ENCODE data around the gene BHLHA9. TPM values are rescaled to one million over a fixed set of nuclear protein-coding genes. Genes with fewer than 3 reads are reported as not detected.

Gene BHLHA9
- total and polyA plus RNA-seq, 9 of the 15 experiments (the other 6 are each of a cell fraction or from before 2014, with no cell fraction given), result not detected

DNA sequence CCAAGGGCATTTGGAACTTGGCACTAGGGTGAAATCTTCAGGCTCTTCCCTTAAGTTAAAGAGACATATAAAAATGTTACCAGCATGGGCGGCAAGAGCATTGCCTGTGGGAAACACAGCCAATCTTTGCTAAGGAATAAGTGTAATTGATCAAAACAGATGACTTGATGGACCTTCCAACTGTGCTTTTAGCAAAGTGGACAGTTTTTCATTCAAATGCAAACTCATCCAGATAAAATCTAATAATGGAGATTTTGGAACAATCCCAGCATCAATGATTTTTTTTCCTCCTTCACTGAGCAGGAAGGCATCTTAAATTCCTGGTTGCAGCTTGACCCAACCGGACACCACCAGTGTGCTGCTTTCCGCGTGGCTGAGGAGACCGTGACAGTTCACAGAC is 42.9 kb upstream of the BHLHA9 start:
- no peak overlapping the region for H3K9ac ChIP-seq (ENCODE audit: insufficient read depth in 1 of 2, low read depth in 2 of 2, low read length in 2 of 2)
- no peak for FAIRE-seq
- H3K4me3 ChIP-seq, result no peak overlapping the region
- H2AFZ ChIP-seq (ENCODE audit: low read depth, low read length), result no peak overlapping the region
- no peak overlapping the region for H3K4me2 ChIP-seq (ENCODE audit: insufficient read depth, low read length)
- intact Hi-C loops (cut with micrococcal nuclease) (no loop called here), in situ Hi-C loops (cut with MboI) (no loop called here)
- DNase-seq (ENCODE audit: extremely low read depth in 1 of 4, low spot score in 3 of 4), result no peak
- ChIA-PET POLR2A (no interaction called here), CTCF (ENCODE audit: low intra/inter-chr PET ratio) (no interaction called here)
- H4K20me1 ChIP-seq (replicated peaks; ENCODE audit: control insufficient read depth, insufficient read depth, low read length), result no peaks in the 10 kb centered on the region
- no peaks in the 10 kb centered on the region for H3K9me1 ChIP-seq (ENCODE audit: control insufficient read depth, insufficient read depth, low read length)
- H3K36me3 ChIP-seq (ENCODE audit: control insufficient read depth, insufficient read depth, low read length), result no peaks in the 10 kb centered on the region
- no TSS peak for BruUV-seq (replicated peaks)
- no peak overlapping the region for H3K27ac ChIP-seq (ENCODE audit: extremely low read depth, low read depth, low read length)
- H3K4me1 ChIP-seq (replicated peaks in 1 of 2; ENCODE audit: control insufficient read depth in 2 of 2, insufficient read depth in 2 of 2, low read length in 2 of 2), result peaks cover 0 to 22% of the 10 kb centered on the region in 2 experiments; a peak in 2 of 5 replicates
- no peaks in the 10 kb centered on the region for H3K79me2 ChIP-seq (ENCODE audit: control insufficient read depth, insufficient read depth, low read length)
- WGBS (ENCODE audit: insufficient coverage, low coverage, missing lambda C conversion rate), result 68% methylated on average over 3 of the region's 5 CpGs
- peaks cover 0 to 35% of the 10 kb centered on the region in 2 experiments; a peak in 2 of 5 replicates for H3K27me3 ChIP-seq (ENCODE audit: control insufficient read depth in 2 of 2, insufficient read depth in 2 of 2, low read length in 2 of 2)
- H3K9me3 ChIP-seq (replicated peaks; ENCODE audit: control insufficient read depth, insufficient read depth, low read depth, low read length), result no peaks in the 10 kb centered on the region
- ATAC-seq, result no peak
- TF ChIP-seq OTX1 (CRISPR knock-in tag; IDR thresholded peaks at IDR 0.05) (no peak), TRIM24 (IDR thresholded peaks at IDR 0.05) (no peak), TOE1 (IDR thresholded peaks at IDR 0.05; ENCODE audit: borderline replicate concordance) (no peak), TOE1 (CRISPR knock-in tag; IDR thresholded peaks at IDR 0.05; ENCODE audit: borderline replicate concordance, low read depth) (no peak), HMGXB4 (CRISPR knock-in tag; IDR thresholded peaks at IDR 0.05) (no peak), RBM39 (optimal IDR thresholded peaks at IDR 0.05; ENCODE audit: low read depth, low read length) (no peak), ZMIZ1 (IDR thresholded peaks at IDR 0.05; ENCODE audit: low read depth in 2 of 2, low read length in 2 of 2) (no peak), FOSL1 (tag; conservative IDR thresholded peaks at IDR 0.05) (no peak), HNRNPLL (IDR thresholded peaks at IDR 0.05; ENCODE audit: low read depth, low read length, poor library complexity, severe bottlenecking) (no peak), HOXB6 (CRISPR knock-in tag; IDR thresholded peaks at IDR 0.05; ENCODE audit: borderline replicate concordance) (no peak), COPS2 (conservative IDR thresholded peaks at IDR 0.05) (no peak), ZNF253 (CRISPR knock-in tag; conservative IDR thresholded peaks at IDR 0.05) (no peak), BRCA1 (IDR thresholded peaks at IDR 0.05) (no peak), BRCA1 (CRISPR knock-in tag; IDR thresholded peaks at IDR 0.05) (no peak)
- TF ChIP-seq, protein P1, sequence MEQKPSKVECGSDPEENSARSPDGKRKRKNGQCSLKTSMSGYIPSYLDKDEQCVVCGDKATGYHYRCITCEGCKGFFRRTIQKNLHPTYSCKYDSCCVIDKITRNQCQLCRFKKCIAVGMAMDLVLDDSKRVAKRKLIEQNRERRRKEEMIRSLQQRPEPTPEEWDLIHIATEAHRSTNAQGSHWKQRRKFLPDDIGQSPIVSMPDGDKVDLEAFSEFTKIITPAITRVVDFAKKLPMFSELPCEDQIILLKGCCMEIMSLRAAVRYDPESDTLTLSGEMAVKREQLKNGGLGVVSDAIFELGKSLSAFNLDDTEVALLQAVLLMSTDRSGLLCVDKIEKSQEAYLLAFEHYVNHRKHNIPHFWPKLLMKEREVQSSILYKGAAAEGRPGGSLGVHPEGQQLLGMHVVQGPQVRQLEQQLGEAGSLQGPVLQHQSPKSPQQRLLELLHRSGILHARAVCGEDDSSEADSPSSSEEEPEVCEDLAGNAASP (IDR thresholded peaks at IDR 0.05), result no peak

Measured in K562 (cell line).